Panc1 (cell line): ENCODE measurements around the gene PHF20.

Experiments
- CTCF ChIP-seq: fragments of 450-650 bp; IDR thresholded peaks from 2 replicates; pipeline ENCODE4 v1.5.1; 2017; ENCODE audit warnings: mild to moderate bottlenecking
- TCF7L2 ChIP-seq: IDR thresholded peaks from 2 replicates; pipeline ENCODE4 v1.6.1; 2011; ENCODE audit warnings: mild to moderate bottlenecking, low read depth, low read length, inconsistent platforms

- TF ChIP-seq CTCF (no peak), TCF7L2 (no peak)
Measured at GRCh38 chr20:35909176-35909575, 137.4 kb downstream of the PHF20 start.
